ENCODE results near the gene GABARAP. TPM values are rescaled to one million over a fixed set of nuclear protein-coding genes. Genes with fewer than 3 reads are reported as not detected.

Gene GABARAP
- polyA plus RNA-seq (ENCODE audit: insufficient read length in 12 of 12), result 100 to 1,000 TPM in 11 of 12 donors, not detected in 1; 201 to 913 (median 299) TPM
- long read RNA-seq, donor 1, transcript GABARAP-201 (4 exons, 1,634 nt), result major isoform, 371 of 418 reads
- long read RNA-seq, donor 1, transcript GABARAP-205 (3 exons, 476 nt), result minor isoform, 14 of 418 reads
- long read RNA-seq, donor 1, transcript GABARAP-204 (3 exons, 837 nt), result minor isoform, 29 of 418 reads
- long read RNA-seq, donor 1, partial matches to known transcripts, result 0 of 418 reads
- long read RNA-seq, donor 1, other reads (novel, unspliced or antisense), result 0 of 418 reads
- long read RNA-seq, donor 2, transcript GABARAP-201 (4 exons, 1,634 nt), result major isoform, 296 of 302 reads
- long read RNA-seq, donor 2, transcript GABARAP-204 (3 exons, 837 nt), result minor isoform, 5 of 302 reads
- long read RNA-seq, donor 2, partial matches to known transcripts, result 0 of 302 reads
- long read RNA-seq, donor 2, other reads (novel, unspliced or antisense), result 0 of 302 reads
- long read RNA-seq, donor 3, transcript GABARAP-201 (4 exons, 1,634 nt), result major isoform, 144 of 145 reads
- long read RNA-seq, donor 3, partial matches to known transcripts, result 0 of 145 reads
- long read RNA-seq, donor 3, other reads (novel, unspliced or antisense), result 0 of 145 reads
- long read RNA-seq, donor 4, transcript GABARAP-201 (4 exons, 1,634 nt), result major isoform, 104 of 109 reads
- long read RNA-seq, donor 4, partial matches to known transcripts, result 0 of 109 reads
- long read RNA-seq, donor 4, other reads (novel, unspliced or antisense), result 0 of 109 reads
- long read RNA-seq, donor 5, transcript GABARAP-204 (3 exons, 837 nt), result minor isoform, 6 of 315 reads
- long read RNA-seq, donor 5, transcript GABARAP-201 (4 exons, 1,634 nt), result major isoform, 307 of 315 reads
- long read RNA-seq, donor 5, partial matches to known transcripts, result 0 of 315 reads
- long read RNA-seq, donor 5, other reads (novel, unspliced or antisense), result 0 of 315 reads
- long read RNA-seq, donor 6, transcript GABARAP-201 (4 exons, 1,634 nt), result major isoform, 165 of 172 reads
- long read RNA-seq, donor 6, transcript GABARAP-204 (3 exons, 837 nt), result minor isoform, 6 of 172 reads
- long read RNA-seq, donor 6, partial matches to known transcripts, result 0 of 172 reads
- long read RNA-seq, donor 6, other reads (novel, unspliced or antisense), result 0 of 172 reads
- long read RNA-seq, donor 7, transcript GABARAP-201 (4 exons, 1,634 nt), result major isoform, 155 of 158 reads
- long read RNA-seq, donor 7, partial matches to known transcripts, result 0 of 158 reads
- long read RNA-seq, donor 7, other reads (novel, unspliced or antisense), result 0 of 158 reads
- long read RNA-seq, donor 8, transcript GABARAP-201 (4 exons, 1,634 nt), result major isoform, 317 of 324 reads
- long read RNA-seq, donor 8, partial matches to known transcripts, result 0 of 324 reads
- long read RNA-seq, donor 8, other reads (novel, unspliced or antisense), result 0 of 324 reads
- long read RNA-seq, donor 9, transcript GABARAP-201 (4 exons, 1,634 nt), result major isoform, 196 of 210 reads
- long read RNA-seq, donor 9, transcript GABARAP-204 (3 exons, 837 nt), result minor isoform, 6 of 210 reads
- long read RNA-seq, donor 9, transcript GABARAP-205 (3 exons, 476 nt), result minor isoform, 7 of 210 reads
- long read RNA-seq, donor 9, partial matches to known transcripts, result 0 of 210 reads
- long read RNA-seq, donor 9, other reads (novel, unspliced or antisense), result 0 of 210 reads
- long read RNA-seq, donor 10, transcript GABARAP-204 (3 exons, 837 nt), result minor isoform, 10 of 258 reads
- long read RNA-seq, donor 10, transcript GABARAP-201 (4 exons, 1,634 nt), result major isoform, 245 of 258 reads
- long read RNA-seq, donor 10, partial matches to known transcripts, result 0 of 258 reads
- long read RNA-seq, donor 10, other reads (novel, unspliced or antisense), result 0 of 258 reads
- long read RNA-seq, donor 11, transcript GABARAP-201 (4 exons, 1,634 nt), result major isoform, 254 of 268 reads
- long read RNA-seq, donor 11, transcript GABARAP-205 (3 exons, 476 nt), result minor isoform, 6 of 268 reads
- long read RNA-seq, donor 11, transcript GABARAP-204 (3 exons, 837 nt), result minor isoform, 7 of 268 reads
- long read RNA-seq, donor 11, partial matches to known transcripts, result 0 of 268 reads
- long read RNA-seq, donor 11, other reads (novel, unspliced or antisense), result 0 of 268 reads

GRCh38 chr17:7241783-7242716 lies at the start of gene GABARAP:
TSS of gene GABARAP (minus strand) at chr17:7242449. CDS start at chr17:7242330, 119 bp downstream.
- peak; percentile 99 for DNase-seq

GRCh38 chr17:7290685-7291084 lies 48.4 kb upstream of the GABARAP start:
- DNase-seq, result no peak

GRCh38 chr17:7290166-7290565 lies 47.9 kb upstream of the GABARAP start:
- no peak for DNase-seq

DNA sequence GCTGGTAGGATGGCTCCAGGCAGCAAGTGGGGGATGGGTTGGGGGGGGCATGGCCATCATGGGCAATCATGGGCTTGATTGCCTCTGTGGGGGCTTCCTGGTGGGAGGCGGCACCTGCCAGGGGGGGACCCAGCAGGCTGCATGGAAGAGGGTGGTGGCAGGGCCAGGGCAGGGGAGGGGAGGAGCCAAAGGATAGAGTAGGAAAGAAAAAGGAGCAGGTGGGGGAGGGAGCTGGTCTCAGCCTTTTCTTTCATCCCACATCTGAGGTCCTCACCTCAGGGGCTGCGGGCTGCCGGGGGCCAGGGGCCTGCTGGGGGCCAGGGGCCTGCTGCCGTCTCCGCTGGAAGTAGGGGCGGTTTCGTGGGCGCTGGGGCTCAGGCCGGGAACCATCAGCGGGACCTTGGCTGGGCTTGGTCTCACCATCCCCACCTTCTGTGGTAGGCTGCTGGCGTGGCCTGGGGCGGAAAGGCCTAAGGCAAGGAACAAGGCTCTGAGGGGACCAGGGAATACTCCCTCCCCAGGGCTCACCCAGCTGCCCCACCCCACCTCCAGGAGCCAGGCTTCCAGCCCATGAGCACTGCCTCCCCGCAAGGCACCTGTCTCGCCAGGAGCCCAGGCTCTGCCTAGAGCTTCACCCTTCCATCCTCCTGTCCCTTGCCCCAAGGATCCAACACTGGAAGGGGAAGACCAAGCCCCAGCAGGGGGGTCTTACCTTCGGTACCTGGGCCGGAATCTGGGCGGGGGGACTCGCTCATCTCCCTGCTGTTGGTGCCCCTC lies 47.2 kb upstream of the GABARAP start:
- DNase-seq, result no peak

DNA sequence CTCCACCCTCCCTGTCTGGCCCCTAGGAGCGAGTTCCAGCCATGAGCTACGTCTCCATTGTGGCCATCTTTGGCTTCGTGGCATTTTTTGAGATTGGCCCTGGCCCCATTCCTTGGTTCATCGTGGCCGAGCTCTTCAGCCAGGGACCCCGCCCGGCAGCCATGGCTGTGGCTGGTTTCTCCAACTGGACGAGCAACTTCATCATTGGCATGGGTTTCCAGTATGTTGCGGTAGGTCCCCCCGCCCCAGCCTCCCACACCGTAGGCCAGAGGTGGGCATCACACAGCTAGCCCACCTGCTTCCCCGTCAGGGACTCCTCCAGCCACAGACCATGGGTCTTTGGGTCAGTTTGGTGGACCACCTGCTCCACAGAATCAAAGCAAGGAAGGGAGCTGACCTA lies 43.4 kb upstream of the GABARAP start:
- no peak for DNase-seq

DNA sequence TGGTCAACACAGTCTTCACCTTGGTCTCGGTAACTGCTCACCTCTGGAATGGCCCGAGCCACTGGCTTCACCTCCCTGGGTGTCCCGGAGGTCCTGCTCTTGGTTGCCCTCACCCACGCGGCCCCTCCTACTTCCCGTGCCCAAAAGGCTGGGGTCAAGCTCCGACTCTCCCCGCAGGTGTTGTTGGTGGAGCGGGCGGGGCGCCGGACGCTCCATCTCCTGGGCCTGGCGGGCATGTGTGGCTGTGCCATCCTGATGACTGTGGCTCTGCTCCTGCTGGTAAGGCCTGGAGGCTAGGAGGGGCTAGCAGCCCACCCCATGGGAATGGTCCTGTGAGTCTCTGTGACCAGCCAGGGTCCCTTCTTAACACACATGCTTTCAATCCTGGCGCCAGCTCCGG lies 42.7 kb upstream of the GABARAP start:
- no peak for DNase-seq

DNA sequence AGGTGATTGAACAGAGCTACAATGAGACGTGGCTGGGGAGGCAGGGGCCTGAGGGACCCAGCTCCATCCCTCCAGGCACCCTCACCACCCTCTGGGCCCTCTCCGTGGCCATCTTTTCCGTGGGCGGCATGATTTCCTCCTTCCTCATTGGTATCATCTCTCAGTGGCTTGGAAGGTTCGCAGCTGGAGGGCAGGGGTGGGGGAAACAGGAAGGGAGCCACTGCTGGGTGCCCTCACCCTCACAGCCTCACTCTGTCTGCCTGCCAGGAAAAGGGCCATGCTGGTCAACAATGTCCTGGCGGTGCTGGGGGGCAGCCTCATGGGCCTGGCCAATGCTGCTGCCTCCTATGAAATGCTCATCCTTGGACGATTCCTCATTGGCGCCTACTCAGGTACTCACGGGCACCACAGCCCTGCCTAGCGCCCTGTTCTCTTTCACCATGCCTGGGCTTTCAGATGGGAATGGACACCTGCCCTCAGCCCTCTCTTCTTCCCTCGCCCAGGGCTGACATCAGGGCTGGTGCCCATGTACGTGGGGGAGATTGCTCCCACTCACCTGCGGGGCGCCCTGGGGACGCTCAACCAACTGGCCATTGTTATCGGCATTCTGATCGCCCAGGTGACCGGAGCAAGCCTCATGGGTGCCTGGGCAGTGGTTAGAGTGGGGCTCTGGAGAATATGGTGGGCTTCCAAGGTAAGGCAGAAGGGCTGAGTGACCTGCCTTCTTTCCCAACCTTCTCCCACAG lies 41.4 kb upstream of the GABARAP start:
- no peak for DNase-seq

DNA sequence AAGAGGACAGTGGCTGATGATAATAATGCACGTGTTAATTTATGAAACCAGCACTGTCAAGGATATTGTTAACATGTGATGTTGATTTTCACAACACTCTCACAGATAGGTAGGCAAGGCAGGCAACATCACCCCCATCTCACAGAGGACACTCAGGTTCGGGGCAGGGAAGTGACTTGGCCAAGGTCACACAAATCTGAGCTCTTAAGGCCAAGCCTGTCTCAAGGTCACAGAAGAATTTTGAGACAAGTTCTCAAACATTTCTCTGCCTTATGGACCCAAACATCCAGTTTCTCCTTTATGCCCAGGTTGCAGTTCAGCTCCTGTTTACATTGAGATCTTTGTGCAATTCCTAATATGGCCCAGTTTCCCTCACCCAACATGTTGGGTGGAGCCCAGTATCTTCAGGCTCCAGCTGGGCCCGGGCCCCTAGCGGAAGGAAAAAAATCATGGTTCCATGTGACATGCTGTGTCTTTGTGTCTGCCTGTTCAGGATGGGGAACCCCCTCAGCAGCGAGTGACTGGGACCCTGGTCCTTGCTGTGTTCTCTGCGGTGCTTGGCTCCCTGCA lies 40.6 kb upstream of the GABARAP start:
- no peak for DNase-seq

DNA sequence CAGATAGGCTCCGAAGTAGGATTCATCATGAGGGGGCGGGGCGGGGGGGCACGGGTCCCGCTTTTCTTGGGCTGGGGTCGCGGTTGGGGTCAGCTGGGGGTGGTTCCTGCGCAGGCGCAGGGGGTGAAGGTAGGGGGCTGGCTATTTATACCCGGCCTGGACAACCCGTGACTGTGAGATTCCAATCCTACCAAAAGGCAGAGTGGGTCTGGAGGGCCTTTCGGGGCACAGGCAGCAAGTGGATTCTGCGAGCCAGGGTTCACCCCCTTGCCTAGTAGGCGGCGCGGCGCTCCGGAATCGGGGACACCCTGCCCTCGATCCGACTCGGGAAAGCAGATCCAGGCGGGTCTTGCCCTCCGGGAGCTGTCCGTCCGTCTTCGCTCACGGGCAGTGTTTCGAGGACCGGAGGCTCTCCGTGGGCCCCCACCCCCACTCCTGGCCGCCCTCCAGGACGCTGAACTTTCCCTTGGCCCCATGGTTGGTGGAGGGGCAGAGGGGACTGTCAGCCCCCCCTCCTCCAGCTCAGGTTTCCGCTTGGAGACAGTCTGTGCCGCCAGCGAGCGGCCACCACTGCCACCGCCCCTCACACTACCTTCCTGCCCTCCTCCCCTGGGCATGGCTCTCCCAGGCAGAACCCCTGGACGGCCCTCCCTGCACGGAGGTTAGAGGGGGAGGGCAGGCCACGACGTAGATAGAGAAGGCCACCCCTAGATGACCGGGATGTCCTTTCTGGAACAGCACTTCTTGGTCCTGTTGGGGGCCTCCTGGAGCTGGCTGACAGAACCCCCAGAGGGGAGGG lies 39.9 kb upstream of the GABARAP start:
- DNase-seq, result no peak

- DNase-seq, result peak; percentile 84
Measured at GRCh38 chr17:7281074-7281952, 39.1 kb upstream of the GABARAP start, which contains the start of gene SLC2A4. TSS of gene SLC2A4 (plus strand) at chr17:7281718. CDS start at chr17:7281935, 217 bp downstream.

GRCh38 chr17:7280519-7281073 lies 38.3 kb upstream of the GABARAP start:
- DNase-seq, result peak; percentile 88

DNA sequence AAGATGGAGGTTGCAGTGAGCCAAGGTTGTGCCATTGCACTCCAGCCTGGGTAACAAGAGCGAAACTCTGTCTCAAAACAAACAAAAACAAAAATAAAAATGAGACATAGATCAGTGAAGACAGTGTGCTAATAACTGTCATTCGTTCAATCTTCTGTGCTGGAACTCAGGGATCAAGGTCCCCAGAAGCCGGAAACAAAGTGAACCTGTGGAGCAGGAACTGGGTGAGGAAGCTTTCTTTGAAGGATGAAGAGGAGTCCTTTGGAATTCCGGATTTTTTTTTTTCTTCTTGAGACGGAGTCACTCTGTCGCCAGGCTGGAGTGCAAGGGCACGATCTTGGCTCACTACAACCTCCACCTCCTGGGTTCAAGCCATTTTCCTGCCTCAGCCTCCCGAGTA lies 37.2 kb upstream of the GABARAP start:
- DNase-seq, result no peak

GRCh38 chr17:7266784-7267183 lies 24.5 kb upstream of the GABARAP start:
- DNase-seq, result no peak

GRCh38 chr17:7263801-7264078 lies 21.5 kb upstream of the GABARAP start:
- DNase-seq, result no peak

All from muscle of arm (tissue), 14 donors.